SU-DHL-6 (cell line): ENCODE results near the gene CTNND2.

Experiments
- EZH2phosphoT487 ChIP-seq: fragments of 200-600 bp; sonication (generic), shearing (Covaris generic); conservative IDR thresholded peaks from 2 replicates; pipeline ENCODE4 v1.6.1; 2018; ENCODE audit warnings: mild to moderate bottlenecking, antibody characterized with exemption, low read length, moderate library complexity, mixed read lengths
- TF ChIP-seq, protein P1 (sequence below): fragments of 200-600 bp; sonication (generic); IDR thresholded peaks from one replicate; pipeline ENCODE4 v1.5.1; 2017; ENCODE audit warnings: antibody characterized with exemption, mild to moderate bottlenecking, low read length, moderate library complexity; ENCODE audit not compliant: insufficient read depth, poor library complexity, severe bottlenecking

- TF ChIP-seq, protein P1, sequence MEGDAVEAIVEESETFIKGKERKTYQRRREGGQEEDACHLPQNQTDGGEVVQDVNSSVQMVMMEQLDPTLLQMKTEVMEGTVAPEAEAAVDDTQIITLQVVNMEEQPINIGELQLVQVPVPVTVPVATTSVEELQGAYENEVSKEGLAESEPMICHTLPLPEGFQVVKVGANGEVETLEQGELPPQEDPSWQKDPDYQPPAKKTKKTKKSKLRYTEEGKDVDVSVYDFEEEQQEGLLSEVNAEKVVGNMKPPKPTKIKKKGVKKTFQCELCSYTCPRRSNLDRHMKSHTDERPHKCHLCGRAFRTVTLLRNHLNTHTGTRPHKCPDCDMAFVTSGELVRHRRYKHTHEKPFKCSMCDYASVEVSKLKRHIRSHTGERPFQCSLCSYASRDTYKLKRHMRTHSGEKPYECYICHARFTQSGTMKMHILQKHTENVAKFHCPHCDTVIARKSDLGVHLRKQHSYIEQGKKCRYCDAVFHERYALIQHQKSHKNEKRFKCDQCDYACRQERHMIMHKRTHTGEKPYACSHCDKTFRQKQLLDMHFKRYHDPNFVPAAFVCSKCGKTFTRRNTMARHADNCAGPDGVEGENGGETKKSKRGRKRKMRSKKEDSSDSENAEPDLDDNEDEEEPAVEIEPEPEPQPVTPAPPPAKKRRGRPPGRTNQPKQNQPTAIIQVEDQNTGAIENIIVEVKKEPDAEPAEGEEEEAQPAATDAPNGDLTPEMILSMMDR = no peak
- no peak for TF ChIP-seq EZH2phosphoT487
Observed at GRCh38 chr5:11573140-11573992, 330.9 kb downstream of the CTNND2 start.
